Rectal smooth muscle tissue (tissue), 1 donor: ENCODE data around the gene GNL3L.
"Not testable (repeated sequence)": the region's sequence is repeated elsewhere in the genome, so short reads cannot be mapped to it uniquely, and the experiment has no call there.

ENCODE experiments used
- H3K27ac ChIP-seq: one replicate; pipeline ENCODE4 v1.7.0; 2013; ENCODE audit warnings: low read depth, low read length, inconsistent platforms
- H3K27me3 ChIP-seq: one replicate; pipeline ENCODE4 v1.7.0; 2013; ENCODE audit warnings: low read length; ENCODE audit not compliant: control insufficient read depth, insufficient read depth
- H3K36me3 ChIP-seq: one replicate; pipeline ENCODE4 v1.7.0; 2013; ENCODE audit warnings: low read length; ENCODE audit not compliant: control insufficient read depth, insufficient read depth
- H3K4me1 ChIP-seq: one replicate; pipeline ENCODE4 v1.7.0; 2013; ENCODE audit warnings: low read length; ENCODE audit not compliant: control insufficient read depth, insufficient read depth
- H3K4me3 ChIP-seq: one replicate; pipeline ENCODE4 v1.7.0; 2013; ENCODE audit warnings: low read length
- H3K9ac ChIP-seq: one replicate; pipeline ENCODE4 v1.7.0; 2013; ENCODE audit warnings: low read length

The GNL3L gene

DNA sequence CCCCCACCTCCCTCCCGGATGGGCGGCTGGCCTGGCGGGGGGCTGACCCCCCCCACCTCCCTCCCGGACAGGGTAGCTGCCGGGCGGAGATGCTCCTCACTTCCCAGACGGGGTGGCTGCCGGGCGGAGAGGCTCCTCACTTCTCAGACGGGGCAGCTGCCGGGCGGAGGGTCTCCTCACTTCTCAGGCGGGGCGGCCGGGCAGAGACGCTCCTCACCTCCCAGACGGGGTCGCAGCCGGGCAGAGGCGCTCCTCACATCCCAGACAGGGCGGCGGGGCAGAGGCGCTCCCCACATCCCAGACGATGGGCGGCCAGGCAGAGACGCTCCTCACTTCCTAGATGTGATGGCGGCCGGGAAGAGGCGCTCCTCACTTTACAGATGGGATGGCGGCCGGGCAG, 42.6 kb downstream of the GNL3L start:
- not testable (repeated sequence) for H3K4me3 ChIP-seq, H3K27me3 ChIP-seq, H3K9ac ChIP-seq, H3K4me1 ChIP-seq, H3K36me3 ChIP-seq, H3K27ac ChIP-seq

GRCh38 chrX:54597728-54598127, 67.7 kb downstream of the GNL3L start:
- Histone ChIP-seq H3K27ac (no peak overlapping the region), H3K36me3 (no peaks in the 10 kb centered on the region), H3K9ac (no peak overlapping the region)

GRCh38 chrX:54602563-54602962, 72.5 kb downstream of the GNL3L start:
- Histone ChIP-seq H3K27me3 (no peaks in the 10 kb centered on the region), H3K27ac (no peak overlapping the region), H3K9ac (no peak overlapping the region), H3K36me3 (no peaks in the 10 kb centered on the region), H3K4me1 (no peaks in the 10 kb centered on the region), H3K4me3 (no peak overlapping the region)

More at GRCh38 chrX:54597728-54598127, 67.7 kb downstream of the GNL3L start:
- no peak overlapping the region for H3K4me3 ChIP-seq
- H3K4me1 ChIP-seq, result no peaks in the 10 kb centered on the region
- no peaks in the 10 kb centered on the region for H3K27me3 ChIP-seq
